Measurements from ENCODE around the gene SCNN1B.

Gene SCNN1B

GRCh38 chr16:23319861-23320615, 17.9 kb downstream of the SCNN1B start:
- in situ Hi-C loops (cut with HindIII; ENCODE audit: low sequenced_read_pairs) = no loop called here

GRCh38 chr16:23320693-23321092, 18.6 kb downstream of the SCNN1B start:
- in situ Hi-C loops (cut with HindIII; ENCODE audit: low sequenced_read_pairs) = no loop called here

- in situ Hi-C loops (cut with HindIII; ENCODE audit: low sequenced_read_pairs) = no loop called here
Measured at GRCh38 chr16:23321206-23321875, 19.2 kb downstream of the SCNN1B start.

GRCh38 chr16:23323224-23324030, 21.3 kb downstream of the SCNN1B start:
- in situ Hi-C loops (cut with HindIII; ENCODE audit: low sequenced_read_pairs) = no loop called here

GRCh38 chr16:23324727-23325126, 22.6 kb downstream of the SCNN1B start:
- in situ Hi-C loops (cut with HindIII; ENCODE audit: low sequenced_read_pairs) = no loop called here

- in situ Hi-C loops (cut with HindIII; ENCODE audit: low sequenced_read_pairs) = no loop called here
Measured at GRCh38 chr16:23327836-23328235, 25.7 kb downstream of the SCNN1B start.

- in situ Hi-C loops (cut with HindIII; ENCODE audit: low sequenced_read_pairs) = no loop called here
Measured at GRCh38 chr16:23330161-23330560, 28.1 kb downstream of the SCNN1B start.

GRCh38 chr16:23330583-23331249, 28.6 kb downstream of the SCNN1B start:
- in situ Hi-C loops (cut with HindIII; ENCODE audit: low sequenced_read_pairs) = no loop called here

- in situ Hi-C loops (cut with HindIII; ENCODE audit: low sequenced_read_pairs) = no loop called here
Measured at GRCh38 chr16:23333034-23333579, 31.0 kb downstream of the SCNN1B start.

- in situ Hi-C loops (cut with HindIII; ENCODE audit: low sequenced_read_pairs) = no loop called here
Measured at GRCh38 chr16:23333831-23334456, 31.8 kb downstream of the SCNN1B start.

GRCh38 chr16:23334457-23334853, 32.4 kb downstream of the SCNN1B start:
- in situ Hi-C loops (cut with HindIII; ENCODE audit: low sequenced_read_pairs) = no loop called here

- in situ Hi-C loops (cut with HindIII; ENCODE audit: low sequenced_read_pairs) = no loop called here
Measured at GRCh38 chr16:23334950-23335349, 32.8 kb downstream of the SCNN1B start.

- in situ Hi-C loops (cut with HindIII; ENCODE audit: low sequenced_read_pairs) = no loop called here
Measured at GRCh38 chr16:23337836-23338550, 35.9 kb downstream of the SCNN1B start.

GRCh38 chr16:23339787-23340186, 37.7 kb downstream of the SCNN1B start:
- in situ Hi-C loops (cut with HindIII; ENCODE audit: low sequenced_read_pairs) = no loop called here

- in situ Hi-C loops (cut with HindIII; ENCODE audit: low sequenced_read_pairs) = no loop called here
Measured at GRCh38 chr16:23342083-23342640, 40.1 kb downstream of the SCNN1B start.

GRCh38 chr16:23343643-23344612, 41.8 kb downstream of the SCNN1B start:
- in situ Hi-C loops (cut with HindIII; ENCODE audit: low sequenced_read_pairs) = no loop called here

GRCh38 chr16:23345237-23345636, 43.1 kb downstream of the SCNN1B start:
- in situ Hi-C loops (cut with HindIII; ENCODE audit: low sequenced_read_pairs) = no loop called here
